Liver (tissue), 3 donors: ENCODE data around the gene RPL35.

Experiments used
- ATF3 ChIP-seq: IDR thresholded peaks from 2 replicates; pipeline ENCODE4 v1.6.1; 2016; ENCODE audit warnings: antibody characterized with exemption
- CTCF ChIP-seq: fragments of 150-350 bp; IDR thresholded peaks from 2 replicates; pipeline ENCODE4 v1.5.1; 2017; ENCODE audit warnings: improper control_type of control experiment, low read depth, low read length; ENCODE audit not compliant: missing input control
- EGR1 ChIP-seq, 2 donors: IDR thresholded peaks; 2 replicates each; pipeline ENCODE4 v1.6.1; 2016 to 2018; ENCODE audit warnings: antibody characterized with exemption in 2 of 2, low read depth in 2 of 2
- FOXA2 ChIP-seq: IDR thresholded peaks from 2 replicates; pipeline ENCODE4 v1.6.1; 2016; ENCODE audit warnings: antibody characterized with exemption
- HNF4A ChIP-seq, 2 donors: conservative IDR thresholded peaks; 2 replicates each; pipeline ENCODE4 v1.6.1; 2016; ENCODE audit warnings: antibody characterized with exemption in 2 of 2, mild to moderate bottlenecking in 2 of 2
- JUND ChIP-seq, 2 donors: IDR thresholded peaks; 2 replicates each; pipeline ENCODE4 v1.6.1; 2016; ENCODE audit warnings: antibody characterized with exemption in 2 of 2
- MAX ChIP-seq: IDR thresholded peaks from 2 replicates; pipeline ENCODE4 v1.6.1; 2016; ENCODE audit warnings: antibody characterized with exemption
- RAD21 ChIP-seq, 2 donors: IDR thresholded peaks; 2 replicates each; pipeline ENCODE4 v1.6.1; 2016; ENCODE audit warnings: antibody characterized with exemption in 2 of 2, mild to moderate bottlenecking in 2 of 2
- REST ChIP-seq: IDR thresholded peaks from 2 replicates; pipeline ENCODE4 v1.6.1; 2016; ENCODE audit warnings: antibody characterized with exemption, mild to moderate bottlenecking
- RXRA ChIP-seq, 2 donors: IDR thresholded peaks; 2 replicates each; pipeline ENCODE4 v1.6.1; 2017 to 2018; ENCODE audit warnings: antibody characterized with exemption in 2 of 2, mild to moderate bottlenecking in 1 of 2
- TAF1 ChIP-seq: conservative IDR thresholded peaks from 2 replicates; pipeline ENCODE4 v1.6.1; 2016; ENCODE audit warnings: antibody characterized with exemption, mild to moderate bottlenecking
- YY1 ChIP-seq: IDR thresholded peaks from 2 replicates; pipeline ENCODE4 v1.6.1; 2016; ENCODE audit warnings: antibody characterized with exemption, mild to moderate bottlenecking
- ZBTB33 ChIP-seq: IDR thresholded peaks from 2 replicates; pipeline ENCODE4 v1.6.1; 2016; ENCODE audit warnings: antibody characterized with exemption
- donor health status: healthy.
- donor health status: healthy.

GRCh38 chr9:124859803-124860581 is 1.8 kb downstream of the RPL35 start:
- TF ChIP-seq CTCF (no peak), JUND (IDR thresholded peaks at IDR 0.05) (no peak), MAX (no peak), ATF3 (no peak), TAF1 (no peak), FOXA2 (no peak), EGR1 (IDR thresholded peaks at IDR 0.05; ENCODE audit: low read depth in 2 of 2) (no peak), REST (no peak), ZBTB33 (no peak), RAD21 (IDR thresholded peaks at IDR 0.05) (no peak), RXRA (IDR thresholded peaks at IDR 0.05) (no peak), HNF4A (conservative IDR thresholded peaks at IDR 0.05) (no peak), YY1 (no peak)
